ENCODE results near the gene EEF1AKMT3. TPM values are rescaled to one million over a fixed set of nuclear protein-coding genes. Genes with fewer than 3 reads are reported as not detected.

Gene EEF1AKMT3
- total and polyA plus RNA-seq, 2 of the 4 experiments (the other 2 are of a cell fraction): 3.2 to 8.1 TPM

- TF ChIP-seq CTCF (conservative IDR thresholded peaks at IDR 0.05; ENCODE audit: low read depth, low read length) (no peak), RAD21 (IDR thresholded peaks at IDR 0.05; ENCODE audit: low read length) (no peak)
These were observed 20.4 kb upstream of the EEF1AKMT3 start, which contains the start of gene CDK4 (continued) for GRCh38 chr12:57751788-57752667.
